Natural killer cell (primary cell): Measurements from ENCODE around the gene TTF2. TPM values are rescaled to one million over a fixed set of nuclear protein-coding genes. Genes with fewer than 3 reads are reported as not detected.

Experiments used
- ATAC-seq, 3 donors: fragments of 150-1000 bp in 2 of 3; fragments of 200-7000 bp in 1 of 3; cut with Tn5 transposase; 1 replicate in 1 of 3; 2 replicates in 2 of 3; pipeline ENCODE4 v1.10.0; 2021; ENCODE audit warnings: mild to moderate bottlenecking in 2 of 3, moderate library complexity in 2 of 3
- DNase-seq, 2 donors: peaks; one replicate each; pipeline versions ENCODE4 v3.0.0 to v3.0.0-alpha.2; 2013 to 2021; ENCODE audit warnings: mixed read lengths in 1 of 2
- H3K27ac ChIP-seq: one replicate; pipeline ENCODE4 v1.5.1; 2013; ENCODE audit warnings: mild to moderate bottlenecking, low read length
- H3K27me3 ChIP-seq: one replicate; pipeline ENCODE4 v1.6.1; 2013; ENCODE audit warnings: low read length; ENCODE audit not compliant: control insufficient read depth, insufficient read depth
- H3K36me3 ChIP-seq: one replicate; pipeline ENCODE4 v1.6.1; 2013; ENCODE audit warnings: low read length; ENCODE audit not compliant: control insufficient read depth, insufficient read depth
- H3K4me1 ChIP-seq: one replicate; pipeline ENCODE4 v1.6.1; 2013; ENCODE audit warnings: low read length; ENCODE audit not compliant: control insufficient read depth, insufficient read depth
- H3K4me3 ChIP-seq: one replicate; pipeline ENCODE4 v1.5.1; 2013; ENCODE audit warnings: low read length
- H3K9me3 ChIP-seq: one replicate; pipeline ENCODE4 v1.6.1; 2013; ENCODE audit warnings: low read length; ENCODE audit not compliant: control insufficient read depth, insufficient read depth
- H3K27ac Mint-ChIP-seq, 2 donors: one replicate each; pipeline ENCODE4 v1.8.0; 2022; ENCODE audit warnings: mild to moderate bottlenecking in 2 of 2, mixed read lengths in 2 of 2, moderate library complexity in 1 of 2
- H3K27me3 Mint-ChIP-seq, 2 donors: one replicate each; pipeline ENCODE4 v1.8.0; 2022; ENCODE audit warnings: low read depth in 2 of 2, mixed read lengths in 2 of 2
- H3K36me3 Mint-ChIP-seq: one replicate; pipeline ENCODE4 v1.8.0; 2022; ENCODE audit warnings: mixed read lengths
- H3K4me1 Mint-ChIP-seq, 2 donors: one replicate each; pipeline ENCODE4 v1.8.0; 2022; ENCODE audit warnings: mixed read lengths in 2 of 2
- H3K4me3 Mint-ChIP-seq: one replicate; pipeline ENCODE4 v1.8.0; 2022; ENCODE audit warnings: mild to moderate bottlenecking, moderate library complexity, mixed read lengths
- H3K9me3 Mint-ChIP-seq, 2 donors: one replicate each; pipeline ENCODE4 v1.8.0; 2022; ENCODE audit warnings: mixed read lengths in 2 of 2
- CTCF ChIP-seq: fragments of 200-600 bp; IDR thresholded peaks from one replicate; pipeline ENCODE4 v1.8.0; 2022; ENCODE audit warnings: antibody characterized with exemption
- WGBS: methylation state at CpG from one replicate; pipeline ENCODE4 v1.1.7; 2013; ENCODE audit warnings: missing lambda C conversion rate; ENCODE audit not compliant: insufficient coverage; 5-methylcytosine and 5-hydroxymethylcytosine counted together
- intact Hi-C: fragments of 100-400 bp; cut with micrococcal nuclease; formaldehyde crosslinking; loops from one replicate; pipeline ENCODE4 v1.14.2; 2022
- total RNA-seq, 4 donors: library from RNA; stranded (reverse); fragments of 120-200 nt in 1 of 4; gene quantifications; one replicate each; pipeline versions ENCODE4 v1.2.3 to v1.2.4, GENCODE V29; 2013 to 2022

TTF2 gene
- total RNA-seq, 3 donors from 2014 or later (not counting 1 experiment from before 2014, with no cell fraction given): 17.9 to 24.7 (median 23.9) TPM

DNA sequence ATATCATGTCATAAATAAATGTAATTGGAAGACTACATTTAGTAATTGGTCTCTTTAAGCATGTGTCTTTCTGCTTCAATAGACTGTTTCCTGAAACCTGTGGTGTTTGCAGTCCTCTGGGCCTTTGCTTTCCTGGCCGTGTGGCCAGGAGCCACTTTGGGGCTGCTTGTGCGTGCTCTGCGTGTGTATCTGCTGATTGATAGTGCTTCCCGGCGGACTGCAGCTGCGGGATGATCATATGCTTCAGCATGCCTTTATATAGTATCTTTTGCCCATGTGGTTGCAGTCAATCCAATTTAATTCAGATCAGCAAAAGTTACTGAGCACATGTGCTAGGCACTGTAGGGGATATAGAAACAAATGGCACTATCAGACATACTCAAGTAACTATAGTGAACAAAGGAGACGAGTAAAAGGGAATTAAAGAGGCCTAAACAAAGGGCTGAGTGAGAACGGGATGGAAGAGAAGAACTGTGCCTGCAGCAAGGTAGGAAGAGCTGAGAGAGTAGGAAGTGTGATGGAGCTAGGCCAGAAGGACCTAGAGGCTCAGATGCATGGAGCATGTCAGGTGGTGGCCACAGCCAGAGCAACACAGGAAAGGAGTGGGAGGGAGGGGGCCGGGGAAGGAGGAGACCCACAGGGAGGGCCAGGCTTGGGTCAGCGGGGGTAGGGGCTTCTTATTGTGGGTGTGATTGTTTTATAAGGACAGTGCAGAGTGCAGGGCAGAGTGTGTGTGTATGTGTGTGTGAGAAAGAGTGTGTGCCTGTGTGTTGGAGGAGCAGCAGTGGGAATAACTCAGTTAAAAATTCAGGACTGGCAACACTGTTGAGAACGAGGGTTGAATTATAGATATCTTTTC is 27.2 kb upstream of the TTF2 start:
- Mint-ChIP-seq H3K27ac (no peak overlapping the region), H3K36me3 (no peaks in the 10 kb centered on the region), H3K27me3 (no peaks in the 10 kb centered on the region), H3K4me1 (no peaks in the 10 kb centered on the region), H3K4me3 (no peak overlapping the region), H3K9me3 (no peaks in the 10 kb centered on the region)
- no peaks in the 10 kb centered on the region for H3K36me3 ChIP-seq
- no peaks in the 10 kb centered on the region for H3K4me1 ChIP-seq
- H3K9me3 ChIP-seq: no peaks in the 10 kb centered on the region
- WGBS: 73% methylated on average over 11 of the region's 11 CpGs
- no peak for TF ChIP-seq CTCF
- H3K27ac ChIP-seq: no peak overlapping the region
- intact Hi-C loops: no loop called here
- no peak for ATAC-seq
- H3K27me3 ChIP-seq: no peaks in the 10 kb centered on the region
- DNase-seq: no peak
- H3K4me3 ChIP-seq: no peak overlapping the region

- no peak overlapping the region for H3K27ac ChIP-seq
- H3K9me3 ChIP-seq: no peaks in the 10 kb centered on the region
- intact Hi-C loops: no loop called here
- TF ChIP-seq CTCF: no peak
- H3K27me3 ChIP-seq: no peaks in the 10 kb centered on the region
- H3K36me3 ChIP-seq: no peaks in the 10 kb centered on the region
- H3K4me3 ChIP-seq: no peak overlapping the region
- no peaks in the 10 kb centered on the region for H3K27me3 Mint-ChIP-seq
- H3K27ac Mint-ChIP-seq: no peak overlapping the region
- no peak for DNase-seq
- ATAC-seq: no peak
- H3K36me3 Mint-ChIP-seq: no peaks in the 10 kb centered on the region
- H3K4me1 Mint-ChIP-seq: no peaks in the 10 kb centered on the region
- H3K9me3 Mint-ChIP-seq: no peaks in the 10 kb centered on the region
- H3K4me3 Mint-ChIP-seq: no peak overlapping the region
- no peaks in the 10 kb centered on the region for H3K4me1 ChIP-seq
- WGBS: 86% methylated on average over 7 of the region's 7 CpGs
Observed at GRCh38 chr1:117033772-117034171, 26.4 kb upstream of the TTF2 start.

- no peak overlapping the region for H3K27ac Mint-ChIP-seq
- H3K9me3 ChIP-seq: no peaks in the 10 kb centered on the region
- H3K9me3 Mint-ChIP-seq: no peaks in the 10 kb centered on the region
- H3K4me3 Mint-ChIP-seq: no peak overlapping the region
- 94% methylated on average over 6 of the region's 7 CpGs for WGBS
- H3K4me3 ChIP-seq: no peak overlapping the region
- H3K27ac ChIP-seq: no peak overlapping the region
- intact Hi-C loops: no loop called here
- no peak for TF ChIP-seq CTCF
- no peaks in the 10 kb centered on the region for H3K27me3 ChIP-seq
- no peaks in the 10 kb centered on the region for H3K36me3 Mint-ChIP-seq
- no peaks in the 10 kb centered on the region for H3K27me3 Mint-ChIP-seq
- ATAC-seq (no peak), DNase-seq (no peak)
- no peaks in the 10 kb centered on the region for H3K4me1 Mint-ChIP-seq
- H3K36me3 ChIP-seq: no peaks in the 10 kb centered on the region
- H3K4me1 ChIP-seq: no peaks in the 10 kb centered on the region
Observed at GRCh38 chr1:117034791-117035290, 25.3 kb upstream of the TTF2 start.
